ENCODE measurements around the gene TENT5C. TPM values are rescaled to one million over a fixed set of nuclear protein-coding genes. Genes with fewer than 3 reads are reported as not detected.

Gene TENT5C
- total and polyA plus RNA-seq, 2 of the 8 experiments (the other 6 are each of a cell fraction or from before 2014, with no cell fraction given) = 0.38 to 0.99 TPM

DNA sequence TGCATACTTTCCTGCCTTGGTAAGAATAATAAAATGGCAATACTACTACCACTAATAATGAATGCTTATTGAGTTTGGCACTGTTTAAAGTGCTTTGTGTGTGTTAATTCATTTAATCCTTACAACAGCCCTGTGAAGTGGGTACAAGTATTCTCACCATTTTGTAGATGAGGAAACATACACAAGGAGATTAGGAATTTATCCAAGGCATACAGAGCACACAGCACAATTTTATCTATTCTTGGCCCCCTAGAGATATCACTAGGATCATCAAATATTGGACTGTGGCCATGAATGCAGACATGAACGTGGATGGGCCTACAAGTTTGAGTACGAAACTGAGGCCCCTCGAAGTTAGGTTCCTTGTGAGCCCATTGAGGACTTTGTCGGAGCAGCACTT is 39.5 kb downstream of the TENT5C start:
- TF ChIP-seq RAD21 (IDR thresholded peaks at IDR 0.05 in 1 of 2, conservative IDR thresholded peaks at IDR 0.05 in 1 of 2; ENCODE audit: low read depth in 2 of 2, low read length in 2 of 2) = no peak
- TF ChIP-seq, protein P1, sequence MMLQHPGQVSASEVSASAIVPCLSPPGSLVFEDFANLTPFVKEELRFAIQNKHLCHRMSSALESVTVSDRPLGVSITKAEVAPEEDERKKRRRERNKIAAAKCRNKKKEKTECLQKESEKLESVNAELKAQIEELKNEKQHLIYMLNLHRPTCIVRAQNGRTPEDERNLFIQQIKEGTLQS (IDR thresholded peaks at IDR 0.05; ENCODE audit: insufficient read depth, low read depth, low read length) = no peak
- no peak for TF ChIP-seq SP2 (IDR thresholded peaks at IDR 0.05; ENCODE audit: low read length)
- no peak for TF ChIP-seq RFX5 (IDR thresholded peaks at IDR 0.05; ENCODE audit: borderline replicate concordance, low read depth, low read length)
- TF ChIP-seq TAF7 (optimal IDR thresholded peaks at IDR 0.05; ENCODE audit: borderline replicate concordance, low read depth, low read length) = no peak
- TF ChIP-seq GTF2F1 (IDR thresholded peaks at IDR 0.05; ENCODE audit: borderline replicate concordance, low read depth, low read length) = no peak
- TF ChIP-seq CBX5 (IDR thresholded peaks at IDR 0.05; ENCODE audit: low read depth, low read length) = no peak
- H4K8ac ChIP-seq (ENCODE audit: extremely low read depth, insufficient read depth, low read length) = no peak overlapping the region
- no peak overlapping the region for H3K56ac ChIP-seq (replicated peaks; ENCODE audit: insufficient read length, low read depth, low read length)
- no peaks in the 10 kb centered on the region for H3K27me3 ChIP-seq (replicated peaks in 1 of 4; ENCODE audit: control insufficient read depth in 3 of 4, extremely low read depth in 1 of 4, insufficient read depth in 3 of 4, low read length in 3 of 4)
- DNase-seq (ENCODE audit: low read depth in 1 of 2, low spot score in 2 of 2) = no peak
- FAIRE-seq = no peak
- H3K23ac ChIP-seq (ENCODE audit: insufficient read length) = no peak overlapping the region
- no peak overlapping the region for H2BK120ac ChIP-seq (replicated peaks; ENCODE audit: low read depth, low read length)
- H3K9ac ChIP-seq (replicated peaks in 1 of 4; ENCODE audit: extremely low read depth in 1 of 4, low read depth in 3 of 4, low read length in 3 of 4) = no peak overlapping the region
- no peaks in the 10 kb centered on the region for H3K4me1 ChIP-seq (replicated peaks in 1 of 4; ENCODE audit: control insufficient read depth in 3 of 4, insufficient read depth in 4 of 4, low read length in 3 of 4)
- 93% methylated on average over 4 of the region's 4 CpGs; no CpG with 5 or more reads in 1 of the 2 experiments for WGBS, 2 experiments (ENCODE audit: extremely low coverage in 1 of 2, insufficient coverage in 1 of 2, insufficient read length in 1 of 2, insufficient replicate concordance in 2 of 2, low coverage in 1 of 2, low lambda C conversion rate in 2 of 2, missing lambda C conversion rate in 1 of 2)
- no peak overlapping the region for H4K5ac ChIP-seq (ENCODE audit: insufficient read length, low read depth, low read length)
- ChIA-PET CTCF (ENCODE audit: partially characterized antibody) (no interaction called here), POLR2A (ENCODE audit: partially characterized antibody) (no interaction called here)
- no peak overlapping the region for H2BK12ac ChIP-seq (ENCODE audit: low read depth, low read length)
- H2BK20ac ChIP-seq (ENCODE audit: low read length) = no peak overlapping the region
- H3K4me2 ChIP-seq (ENCODE audit: insufficient read depth in 1 of 2, low read depth in 2 of 2, low read length in 2 of 2) = no peak overlapping the region
- no peak overlapping the region for H3K14ac ChIP-seq (ENCODE audit: insufficient read length)
- H3K18ac ChIP-seq (ENCODE audit: extremely low read depth, low read length) = no peak overlapping the region
- H3K23me2 ChIP-seq (ENCODE audit: low read depth, low read length) = no peaks in the 10 kb centered on the region
- no peak overlapping the region for H2AFZ ChIP-seq (ENCODE audit: low read length)
- H3K27ac ChIP-seq (ENCODE audit: low read depth, low read length) = no peak overlapping the region
- no peak overlapping the region for H2BK15ac ChIP-seq (ENCODE audit: low read length)
- H4K91ac ChIP-seq (replicated peaks; ENCODE audit: insufficient read length, low read length) = no peak overlapping the region
- H3K36me3 ChIP-seq (ENCODE audit: control insufficient read depth in 2 of 4, insufficient read depth in 4 of 4, low read length in 3 of 4) = no peaks in the 10 kb centered on the region
- no peak overlapping the region for H2BK5ac ChIP-seq (ENCODE audit: low read depth, low read length)
- H2AK5ac ChIP-seq (ENCODE audit: low read depth, low read length) = no peak overlapping the region
- H4K20me1 ChIP-seq (replicated peaks in 1 of 2; ENCODE audit: control insufficient read depth in 1 of 2, insufficient read depth in 2 of 2, low read length in 2 of 2) = no peaks in the 10 kb centered on the region
- no peak overlapping the region for H3K4me3 ChIP-seq (ENCODE audit: extremely low read depth in 1 of 4, insufficient read depth in 2 of 4, low read depth in 3 of 4, low read length in 4 of 4)
- H3K4ac ChIP-seq (replicated peaks; ENCODE audit: insufficient read length, low read depth, low read length) = no peak overlapping the region
- H3K79me1 ChIP-seq (ENCODE audit: low read depth, low read length) = no peaks in the 10 kb centered on the region
- H3K79me2 ChIP-seq (ENCODE audit: control insufficient read depth in 1 of 2, insufficient read depth in 2 of 2, low read length in 2 of 2) = no peaks in the 10 kb centered on the region
- H3K9me3 ChIP-seq (ENCODE audit: insufficient read depth in 2 of 2, low read depth in 1 of 2, low read length in 1 of 2) = no peaks in the 10 kb centered on the region
